T1000 (cell line): ENCODE data around the gene LPP.

ENCODE experiments used
- DNase-seq: peaks from one replicate; lab custom pipeline; 2025; ENCODE audit warnings: mixed read lengths; lab: John Stamatoyannopoulos, UW

Gene LPP

GRCh38 chr3:188752850-188753249 lies 598.9 kb downstream of the LPP start:
- DNase-seq = no peak

- DNase-seq = no peak
Observed at GRCh38 chr3:188754267-188754666, 600.3 kb downstream of the LPP start.

GRCh38 chr3:188756241-188756640 lies 602.3 kb downstream of the LPP start:
- no peak for DNase-seq

GRCh38 chr3:188759336-188760005 lies 605.5 kb downstream of the LPP start:
- DNase-seq = no peak

GRCh38 chr3:188760408-188760807 lies 606.5 kb downstream of the LPP start:
- no peak for DNase-seq

GRCh38 chr3:188761439-188761838 lies 607.5 kb downstream of the LPP start:
- DNase-seq = no peak

- no peak for DNase-seq
Observed at GRCh38 chr3:188761964-188762363, 608.0 kb downstream of the LPP start.

- DNase-seq = no peak
Observed at GRCh38 chr3:188764609-188765008, 610.7 kb downstream of the LPP start.

- no peak for DNase-seq
Observed at GRCh38 chr3:188769831-188770230, 615.9 kb downstream of the LPP start.

GRCh38 chr3:188772886-188773285 lies 618.9 kb downstream of the LPP start:
- DNase-seq = no peak

- DNase-seq = no peak
Observed at GRCh38 chr3:188775412-188775811, 621.5 kb downstream of the LPP start.

GRCh38 chr3:188776447-188776846 lies 622.5 kb downstream of the LPP start:
- DNase-seq = no peak

- no peak for DNase-seq
Observed at GRCh38 chr3:188778091-188778852, 624.3 kb downstream of the LPP start.

- DNase-seq = no peak
Observed at GRCh38 chr3:188779281-188779980, 625.5 kb downstream of the LPP start.

- no peak for DNase-seq
Observed at GRCh38 chr3:188780193-188781147, 626.5 kb downstream of the LPP start.

GRCh38 chr3:188782613-188783124 lies 628.7 kb downstream of the LPP start:
- no peak for DNase-seq

- no peak for DNase-seq
Observed at GRCh38 chr3:188786424-188786823, 632.5 kb downstream of the LPP start.

GRCh38 chr3:188788621-188789081 lies 634.7 kb downstream of the LPP start:
- DNase-seq = peak; percentile 41

GRCh38 chr3:188789251-188789650 lies 635.3 kb downstream of the LPP start:
- DNase-seq = no peak

GRCh38 chr3:188791311-188791710 lies 637.4 kb downstream of the LPP start:
- DNase-seq = no peak

- no peak for DNase-seq
Observed at GRCh38 chr3:188792793-188793192, 638.8 kb downstream of the LPP start.
